ENCODE results near the gene CASR. TPM values are rescaled to one million over a fixed set of nuclear protein-coding genes. Genes with fewer than 3 reads are reported as not detected.

The CASR gene
- total RNA-seq, 2 donors from 2014 or later: not detected

DNA sequence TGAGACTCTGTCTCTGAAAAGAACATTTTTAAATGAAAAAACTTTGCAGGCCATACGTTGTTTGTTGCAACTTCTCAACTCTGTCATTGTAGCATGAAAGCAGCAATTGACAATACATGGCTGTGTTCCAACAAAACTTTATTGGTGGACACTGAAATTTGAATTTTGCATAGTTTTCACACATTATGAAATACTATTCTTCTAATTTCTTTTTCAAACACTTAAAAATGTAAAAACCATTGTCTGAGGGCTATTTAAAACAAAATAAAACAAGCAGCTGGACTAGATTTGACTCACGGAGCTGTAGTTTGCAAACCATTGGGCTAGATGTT lies 123.1 kb downstream of the CASR start:
- Histone ChIP-seq H3K4me3 (no peak overlapping the region), H3K4me1 (ENCODE audit: control insufficient read depth in 1 of 2, low read depth in 2 of 2) (no peaks in the 10 kb centered on the region), H3K9me3 (no peaks in the 10 kb centered on the region), H3K36me3 (no peaks in the 10 kb centered on the region), H3K27me3 (replicated peaks; ENCODE audit: insufficient read depth) (no peaks in the 10 kb centered on the region), H3K27ac (no peak overlapping the region)
- no peak for DNase-seq (ENCODE audit: low spot score)
- TF ChIP-seq, protein P1, sequence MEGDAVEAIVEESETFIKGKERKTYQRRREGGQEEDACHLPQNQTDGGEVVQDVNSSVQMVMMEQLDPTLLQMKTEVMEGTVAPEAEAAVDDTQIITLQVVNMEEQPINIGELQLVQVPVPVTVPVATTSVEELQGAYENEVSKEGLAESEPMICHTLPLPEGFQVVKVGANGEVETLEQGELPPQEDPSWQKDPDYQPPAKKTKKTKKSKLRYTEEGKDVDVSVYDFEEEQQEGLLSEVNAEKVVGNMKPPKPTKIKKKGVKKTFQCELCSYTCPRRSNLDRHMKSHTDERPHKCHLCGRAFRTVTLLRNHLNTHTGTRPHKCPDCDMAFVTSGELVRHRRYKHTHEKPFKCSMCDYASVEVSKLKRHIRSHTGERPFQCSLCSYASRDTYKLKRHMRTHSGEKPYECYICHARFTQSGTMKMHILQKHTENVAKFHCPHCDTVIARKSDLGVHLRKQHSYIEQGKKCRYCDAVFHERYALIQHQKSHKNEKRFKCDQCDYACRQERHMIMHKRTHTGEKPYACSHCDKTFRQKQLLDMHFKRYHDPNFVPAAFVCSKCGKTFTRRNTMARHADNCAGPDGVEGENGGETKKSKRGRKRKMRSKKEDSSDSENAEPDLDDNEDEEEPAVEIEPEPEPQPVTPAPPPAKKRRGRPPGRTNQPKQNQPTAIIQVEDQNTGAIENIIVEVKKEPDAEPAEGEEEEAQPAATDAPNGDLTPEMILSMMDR (IDR thresholded peaks at IDR 0.05): no peak
- no peak for ATAC-seq (ENCODE audit: insufficient number of reproducible peaks, low FRiP score, low read depth)

DNA sequence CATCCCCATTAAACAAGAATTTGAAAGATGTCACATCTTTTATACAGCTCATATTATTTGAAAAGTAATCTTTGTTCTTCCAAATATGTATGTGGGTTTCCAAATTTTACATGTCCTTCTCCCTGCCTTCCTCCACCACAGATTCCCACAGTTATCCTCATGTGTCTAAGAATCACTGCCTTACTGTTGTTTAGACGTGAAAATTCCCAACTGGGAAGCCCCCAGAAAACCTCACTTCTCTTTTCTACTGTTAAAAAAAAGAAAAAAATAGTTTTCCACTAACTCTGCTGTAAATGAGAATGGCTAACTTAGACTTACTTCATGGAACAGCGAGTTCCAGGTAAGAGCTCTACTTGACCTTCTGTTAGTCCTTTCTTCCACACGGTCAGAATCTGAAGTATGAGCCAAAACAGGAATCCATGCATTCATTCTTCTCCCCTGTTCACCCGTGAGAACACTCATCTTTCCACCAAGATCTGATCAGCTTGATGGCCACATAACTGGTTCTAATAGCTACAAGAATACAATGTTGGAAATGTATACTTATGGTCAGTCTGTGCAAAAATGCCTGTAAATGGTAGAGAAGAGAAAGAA lies 123.7 kb downstream of the CASR start:
- TF ChIP-seq, protein P1 (IDR thresholded peaks at IDR 0.05): no peak
- no peak for ATAC-seq (ENCODE audit: insufficient number of reproducible peaks, low FRiP score, low read depth)

DNA sequence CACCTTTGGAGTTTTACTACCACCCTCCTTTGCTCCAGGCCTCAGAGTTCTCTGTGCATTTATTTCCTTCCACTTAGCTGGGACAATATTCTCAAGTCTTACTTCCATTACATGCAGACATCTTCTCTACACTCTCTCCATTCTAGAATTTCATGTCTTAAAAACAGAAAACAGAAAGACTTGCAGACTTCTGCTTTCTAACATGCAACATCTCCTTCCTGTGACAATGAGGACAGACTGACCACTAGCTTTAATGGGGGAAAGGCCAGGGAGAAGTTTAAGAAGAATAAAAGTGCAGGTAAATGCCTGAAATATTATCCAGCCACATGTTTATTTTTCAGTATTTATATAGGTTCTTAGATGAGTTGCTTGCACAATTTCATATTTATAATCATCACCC lies 124.5 kb downstream of the CASR start:
- Histone ChIP-seq H3K9me3 (no peaks in the 10 kb centered on the region), H3K27me3 (replicated peaks; ENCODE audit: insufficient read depth) (no peaks in the 10 kb centered on the region), H3K4me3 (no peak overlapping the region), H3K27ac (no peak overlapping the region), H3K36me3 (no peaks in the 10 kb centered on the region), H3K4me1 (ENCODE audit: control insufficient read depth in 1 of 2, low read depth in 2 of 2) (no peaks in the 10 kb centered on the region)
- ATAC-seq (ENCODE audit: insufficient number of reproducible peaks, low FRiP score, low read depth) (no peak), DNase-seq (ENCODE audit: low spot score) (no peak)
- TF ChIP-seq, protein P1 (IDR thresholded peaks at IDR 0.05): no peak

More for the DNA sequence above, 123.7 kb downstream of the CASR start:
- H3K36me3 ChIP-seq: no peaks in the 10 kb centered on the region
- H3K9me3 ChIP-seq: no peaks in the 10 kb centered on the region
- no peak for DNase-seq (ENCODE audit: low spot score)
- H3K4me3 ChIP-seq: no peak overlapping the region
- no peaks in the 10 kb centered on the region for H3K4me1 ChIP-seq (ENCODE audit: control insufficient read depth in 1 of 2, low read depth in 2 of 2)
- no peaks in the 10 kb centered on the region for H3K27me3 ChIP-seq (replicated peaks; ENCODE audit: insufficient read depth)
- H3K27ac ChIP-seq: no peak overlapping the region

DNA sequence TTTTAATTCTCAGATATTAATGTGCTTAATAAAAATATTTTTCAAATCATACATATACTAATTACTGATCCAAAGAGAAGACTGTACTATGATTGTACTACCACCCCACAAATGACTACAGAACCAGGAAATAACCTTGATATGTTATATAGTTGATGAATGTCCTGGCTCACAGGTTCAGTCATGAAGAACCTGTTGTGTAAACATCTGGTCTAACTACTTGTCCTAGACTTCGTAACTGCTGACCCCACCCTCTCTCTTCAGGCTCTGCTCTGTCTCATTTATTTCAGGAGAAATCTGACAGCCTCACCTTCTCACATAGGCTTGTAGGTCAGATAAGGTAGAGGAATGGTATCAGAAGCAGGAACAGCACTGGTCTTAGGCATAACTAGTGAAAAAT lies 126.9 kb downstream of the CASR start:
- Histone ChIP-seq H3K4me1 (ENCODE audit: control insufficient read depth in 1 of 2, low read depth in 2 of 2) (no peaks in the 10 kb centered on the region), H3K4me3 (no peak overlapping the region), H3K27ac (no peak overlapping the region), H3K36me3 (no peaks in the 10 kb centered on the region), H3K27me3 (replicated peaks; ENCODE audit: insufficient read depth) (no peaks in the 10 kb centered on the region), H3K9me3 (no peaks in the 10 kb centered on the region)
- TF ChIP-seq, protein P1 (IDR thresholded peaks at IDR 0.05): no peak
- no peak for DNase-seq (ENCODE audit: low spot score)
- no peak for ATAC-seq (ENCODE audit: insufficient number of reproducible peaks, low FRiP score, low read depth)

DNA sequence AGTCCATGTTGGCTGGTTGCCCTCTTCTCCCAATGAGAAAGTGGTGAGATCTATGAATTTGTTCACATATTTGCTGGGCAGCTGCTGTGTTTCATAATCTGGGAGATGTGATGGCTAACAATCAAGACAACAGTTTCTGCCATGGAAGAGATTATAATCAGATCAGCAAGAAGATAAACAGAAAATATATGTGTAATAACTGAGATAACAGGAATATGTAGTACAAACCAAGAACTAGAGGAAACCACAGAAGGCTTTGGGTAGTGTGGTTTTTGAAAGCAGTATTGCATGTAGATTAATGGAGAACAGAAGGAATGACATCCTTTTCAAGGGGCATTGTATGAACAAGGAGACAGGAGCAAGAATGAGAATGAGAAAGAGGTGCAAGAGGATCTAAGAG lies 129.4 kb downstream of the CASR start:
- H3K27me3 ChIP-seq (replicated peaks; ENCODE audit: insufficient read depth): no peaks in the 10 kb centered on the region
- no peak for DNase-seq (ENCODE audit: low spot score)
- TF ChIP-seq, protein P1 (IDR thresholded peaks at IDR 0.05): no peak
- H3K27ac ChIP-seq: no peak overlapping the region
- no peaks in the 10 kb centered on the region for H3K9me3 ChIP-seq
- H3K36me3 ChIP-seq: no peaks in the 10 kb centered on the region
- H3K4me1 ChIP-seq (ENCODE audit: control insufficient read depth in 1 of 2, low read depth in 2 of 2): no peaks in the 10 kb centered on the region
- H3K4me3 ChIP-seq: no peak overlapping the region
- no peak for ATAC-seq (ENCODE audit: insufficient number of reproducible peaks, low FRiP score, low read depth)

Measured in thoracic aorta (tissue), 2 donors.